Cardiac septum (tissue), 1 donor: ENCODE data around the gene MLC1. TPM values are rescaled to one million over a fixed set of nuclear protein-coding genes. Genes with fewer than 3 reads are reported as not detected.

ENCODE experiments used
- DNase-seq: peaks from one replicate; pipeline ENCODE4 v3.0.0-alpha.2; 2020; ENCODE audit warnings: low spot score
- intact Hi-C: fragments of 100-400 bp; cut with DNase I; formaldehyde crosslinking; loops from one replicate; pipeline ENCODE4 v1.14.0; 2022
- total RNA-seq: library from RNA; stranded (reverse); fragmentation: NEBNext Ultra II Directional; extraction: Animal tissue kit (Norgen Biotek cat#: 25700); gene quantifications from one replicate; pipeline ENCODE4 v1.2.1, GENCODE V29; 2021
- donor health status: DM: no; HTN: no; CAD: no.

MLC1 gene
- total RNA-seq, 1 donor from 2014 or later: 0.13 TPM

DNA sequence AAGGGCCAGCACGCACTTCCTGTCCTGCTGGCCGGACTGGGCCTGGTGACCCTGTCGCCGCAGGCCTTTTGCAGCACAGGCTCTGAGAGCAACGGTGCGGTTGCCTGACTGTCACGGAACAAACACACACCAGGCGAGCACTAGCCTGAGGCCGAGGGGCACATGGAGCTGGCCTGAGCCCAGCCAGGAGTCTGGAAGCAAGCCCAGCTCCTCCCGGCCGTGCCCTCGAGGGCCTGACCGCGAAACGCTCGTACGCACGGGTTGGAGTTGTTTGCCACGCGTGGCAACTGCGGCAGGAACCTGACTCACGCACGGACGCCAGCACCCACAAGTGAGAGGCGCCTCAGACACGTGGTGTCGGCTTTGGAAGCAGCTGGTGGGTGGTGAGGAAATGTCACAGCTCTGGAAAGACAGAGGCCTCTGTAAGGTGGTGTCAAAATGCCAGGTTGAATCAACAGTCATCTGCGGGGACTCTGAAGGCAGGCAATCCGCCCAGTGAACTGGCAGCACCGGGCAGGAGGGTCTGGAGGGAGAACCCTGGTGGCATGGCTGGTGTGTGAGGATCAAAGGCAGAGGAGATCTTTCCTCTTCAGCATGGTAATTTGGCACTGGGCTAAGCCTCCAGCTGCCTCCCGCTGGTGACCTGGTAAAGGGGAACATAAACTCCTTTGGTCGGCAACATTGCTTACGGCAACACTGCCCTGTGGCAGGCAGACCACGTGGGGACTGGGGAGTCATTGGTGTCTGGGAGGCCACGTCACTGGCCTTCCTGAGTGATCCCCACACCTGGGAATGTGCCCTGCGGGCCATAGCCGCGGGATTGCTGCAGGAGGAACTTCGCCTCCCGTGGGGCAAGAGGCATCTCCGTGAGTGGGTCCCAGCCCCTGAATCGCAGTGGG is 57.3 kb downstream of the MLC1 start:
- intact Hi-C loops: no loop called here
- peak; percentile 56 for DNase-seq

DNA sequence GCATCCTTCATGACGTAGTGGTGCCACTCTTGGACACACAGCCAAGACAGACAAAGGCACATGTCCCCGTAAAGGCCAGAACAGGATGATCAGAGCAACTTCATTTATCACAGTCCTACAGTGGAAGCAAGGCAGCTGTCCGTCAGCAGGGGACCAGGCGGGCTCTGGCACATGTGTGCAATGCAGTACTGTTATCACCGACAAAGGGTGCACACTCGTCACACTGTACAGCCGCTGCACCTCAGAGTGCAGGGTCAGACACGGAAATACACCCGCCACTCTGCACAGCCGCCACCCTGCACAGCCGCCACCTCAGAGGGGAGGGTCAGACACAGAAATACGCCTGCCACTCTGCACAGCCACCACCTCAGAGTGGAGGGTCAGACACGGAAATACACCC is 59.2 kb downstream of the MLC1 start:
- no peak for DNase-seq
- intact Hi-C loops: no loop called here

DNA sequence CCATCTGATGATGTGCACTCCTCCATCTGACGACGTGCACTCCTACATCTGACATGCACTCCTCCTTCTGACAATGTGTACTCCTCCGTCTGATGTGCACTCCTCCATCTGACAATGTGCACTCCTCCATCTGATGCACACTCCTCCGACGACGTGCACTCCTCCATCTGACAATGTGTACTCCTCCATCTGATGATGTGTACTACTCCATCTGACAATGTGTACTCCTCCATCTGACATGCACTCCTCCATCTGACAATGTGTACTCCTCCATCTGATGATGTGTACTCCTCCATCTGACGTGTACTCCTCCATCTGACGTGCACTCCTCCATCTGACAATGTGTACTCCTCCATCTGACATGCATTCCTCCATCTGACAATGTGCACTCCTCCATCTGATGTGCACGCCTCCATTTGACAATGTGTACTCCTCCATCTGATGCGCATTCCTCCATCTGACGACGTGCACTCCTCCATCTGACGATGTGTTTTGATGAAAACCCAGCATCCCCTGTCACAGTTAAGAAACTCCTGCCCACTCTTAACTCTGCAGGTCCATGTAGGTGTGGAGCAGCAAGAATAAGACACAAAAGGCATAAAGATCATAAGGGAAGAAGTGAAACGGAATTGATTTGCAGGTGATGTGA is 62.9 kb downstream of the MLC1 start:
- intact Hi-C loops: no loop called here
- no peak for DNase-seq

DNA sequence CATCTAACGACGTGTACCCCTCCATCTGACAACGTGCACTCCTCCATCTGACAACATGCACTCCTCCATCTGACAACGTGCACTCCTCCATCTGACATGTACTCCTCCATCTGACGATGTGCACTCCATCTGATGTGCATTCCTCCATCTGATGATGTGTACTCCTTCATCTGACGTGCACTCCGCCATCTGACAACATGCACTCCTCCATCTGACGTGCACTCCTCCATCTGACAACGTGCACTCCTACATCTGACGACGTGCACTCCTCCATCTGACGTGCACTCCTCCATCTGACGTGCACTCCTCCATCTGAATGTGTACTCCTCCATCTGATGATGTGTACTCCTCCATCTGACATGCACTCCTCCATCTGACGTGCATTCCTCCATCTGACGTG is 64.6 kb downstream of the MLC1 start:
- DNase-seq: no peak
- intact Hi-C loops: no loop called here

DNA sequence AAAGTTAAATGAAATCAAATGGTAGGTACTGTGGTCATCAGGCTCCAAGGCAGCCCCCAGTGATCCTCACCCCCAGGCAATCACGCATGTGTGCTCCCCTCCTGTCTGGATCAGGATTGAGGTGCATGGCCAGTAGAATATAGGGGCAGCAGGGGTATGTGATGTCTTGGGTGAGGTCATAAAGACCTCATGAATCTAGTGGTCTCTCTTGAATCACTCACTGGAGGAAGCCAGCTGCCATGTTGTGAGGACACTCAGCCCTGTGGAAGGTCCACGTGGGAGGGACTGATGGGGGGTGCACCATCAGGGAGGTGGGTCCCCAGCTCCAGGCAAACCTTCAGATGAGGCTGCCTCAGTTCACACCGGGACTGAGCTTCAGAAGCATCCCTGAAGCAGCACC is 65.9 kb downstream of the MLC1 start:
- no peak for DNase-seq
- intact Hi-C loops: no loop called here

DNA sequence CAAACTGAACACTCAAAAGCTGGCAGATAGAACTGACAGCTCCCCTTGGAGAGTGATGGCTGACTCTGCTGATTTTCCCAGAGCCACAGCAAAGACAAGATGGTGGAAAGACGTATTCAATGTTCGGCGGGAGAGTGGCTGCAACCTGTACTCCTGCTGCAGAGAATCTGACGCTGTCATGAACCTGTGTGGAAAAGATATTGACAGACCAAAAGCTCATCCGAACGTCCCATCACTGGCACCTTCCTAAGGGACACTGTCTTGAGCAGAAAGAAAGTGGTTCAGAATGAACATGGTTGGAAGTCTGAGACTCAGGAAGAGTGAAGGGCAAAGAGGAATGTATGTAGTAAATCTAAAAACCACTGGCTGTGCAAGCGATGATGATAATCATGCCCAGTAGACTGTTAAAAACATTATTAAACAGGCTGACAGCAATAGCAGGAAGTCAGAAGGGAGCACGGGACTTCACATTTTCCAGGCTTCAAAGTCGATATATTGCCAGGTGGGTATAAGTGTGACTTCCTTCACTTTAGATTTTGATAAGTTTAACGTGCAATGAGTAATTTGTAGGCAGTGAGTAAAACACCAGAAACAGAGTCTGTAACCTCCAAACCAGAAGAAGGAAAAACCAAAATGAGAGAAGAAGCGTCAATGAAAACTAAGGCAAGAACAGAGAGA is 66.5 kb downstream of the MLC1 start:
- DNase-seq: no peak

DNA sequence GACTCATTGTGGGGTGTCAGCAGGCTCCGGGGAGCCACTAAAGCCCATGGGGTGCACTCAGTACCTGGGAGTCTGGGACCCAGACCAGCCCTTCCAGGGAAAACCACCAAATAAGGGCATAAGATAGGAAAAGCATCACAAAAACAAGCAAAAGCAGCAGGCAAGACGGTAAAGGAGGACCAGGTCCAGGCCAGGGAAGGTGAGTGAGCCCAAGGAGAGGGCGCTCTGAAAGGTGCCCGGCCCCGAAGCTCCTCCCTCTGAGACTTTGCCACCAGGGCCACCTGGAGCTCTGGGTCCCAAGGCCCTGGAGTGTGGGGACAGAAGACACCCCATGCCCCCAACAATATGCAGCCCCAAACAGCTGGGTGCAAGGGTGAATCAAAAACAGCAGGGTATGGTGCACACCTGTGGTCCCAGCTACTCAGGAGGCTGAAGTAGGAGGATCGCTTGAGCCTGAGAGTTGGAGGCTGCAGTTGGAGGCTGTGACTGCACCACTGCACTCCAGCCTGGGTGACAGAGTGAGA is 67.5 kb downstream of the MLC1 start:
- intact Hi-C loops: no loop called here

More for the DNA sequence above, 66.5 kb downstream of the MLC1 start:
- intact Hi-C loops: no loop called here

DNA sequence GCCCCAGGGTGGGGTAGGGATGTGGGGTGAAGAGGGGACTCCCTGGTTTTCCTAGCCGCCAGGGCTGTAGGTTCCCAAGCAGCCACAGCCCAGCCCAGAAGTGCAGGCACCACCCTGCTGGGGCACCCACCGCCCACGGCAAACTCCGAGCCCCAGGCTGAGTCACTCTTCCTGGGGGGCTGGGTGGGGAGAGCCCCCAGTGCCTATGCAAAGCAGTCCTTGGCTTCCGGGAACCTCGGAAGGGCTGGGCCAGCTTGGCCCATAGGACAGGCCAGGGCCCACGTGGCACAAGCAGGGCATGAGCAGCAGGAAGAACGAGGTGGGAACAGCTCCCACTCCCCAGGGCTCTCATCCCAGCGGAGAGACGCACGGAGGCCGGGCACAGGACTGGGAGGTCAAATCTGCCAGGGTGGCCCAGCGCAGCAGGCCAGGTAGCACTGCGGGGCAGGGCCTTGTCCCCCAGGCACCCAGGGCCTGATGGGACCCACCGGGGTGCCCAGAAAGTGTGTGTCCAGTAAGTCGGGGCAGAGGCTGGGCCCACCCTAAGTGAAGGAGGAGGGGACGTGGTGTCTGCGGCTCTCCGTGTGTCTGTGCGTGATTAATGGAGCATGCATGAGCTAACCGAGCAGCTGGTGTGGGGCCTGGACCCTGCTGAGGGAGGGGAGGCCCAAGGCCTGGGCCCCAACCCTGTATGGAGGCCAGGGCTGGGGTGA is 68.1 kb downstream of the MLC1 start:
- no peak for DNase-seq
- intact Hi-C loops: no loop called here

More for the DNA sequence above, 67.5 kb downstream of the MLC1 start:
- DNase-seq: no peak

DNA sequence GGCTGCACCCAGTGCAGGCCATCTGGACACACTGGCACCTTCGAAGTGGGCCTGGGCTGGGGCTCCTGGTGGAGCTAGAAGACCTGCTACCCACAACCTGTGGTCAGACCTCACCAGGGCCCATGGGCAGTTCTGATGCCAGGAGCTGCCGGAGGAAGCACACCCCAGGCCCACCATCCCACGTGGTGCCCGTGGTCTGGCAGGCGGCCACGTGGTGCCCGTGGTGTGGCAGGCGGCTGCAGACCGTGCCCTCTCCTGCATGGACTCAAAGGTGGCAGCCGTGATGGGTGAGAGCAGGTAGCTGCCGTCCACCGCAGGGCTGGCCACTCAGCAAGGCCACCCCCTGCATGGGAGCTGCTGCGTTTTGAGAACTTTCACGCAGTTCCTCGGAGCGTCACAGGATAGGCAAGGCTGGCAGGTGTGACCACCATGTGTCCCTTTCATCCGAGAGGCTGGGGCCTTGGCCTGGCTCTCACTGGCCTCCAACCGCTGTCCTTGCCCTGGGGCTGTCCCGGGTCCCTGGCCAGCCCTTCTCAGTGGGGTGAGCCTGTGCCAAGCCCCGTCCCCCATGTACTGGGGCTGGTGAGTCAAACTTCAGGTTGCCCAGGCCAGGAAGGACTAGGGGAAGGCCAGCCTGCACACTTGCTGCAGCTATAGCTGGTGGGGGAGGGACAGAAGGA is 68.8 kb downstream of the MLC1 start:
- DNase-seq: no peak
- intact Hi-C loops: no loop called here

DNA sequence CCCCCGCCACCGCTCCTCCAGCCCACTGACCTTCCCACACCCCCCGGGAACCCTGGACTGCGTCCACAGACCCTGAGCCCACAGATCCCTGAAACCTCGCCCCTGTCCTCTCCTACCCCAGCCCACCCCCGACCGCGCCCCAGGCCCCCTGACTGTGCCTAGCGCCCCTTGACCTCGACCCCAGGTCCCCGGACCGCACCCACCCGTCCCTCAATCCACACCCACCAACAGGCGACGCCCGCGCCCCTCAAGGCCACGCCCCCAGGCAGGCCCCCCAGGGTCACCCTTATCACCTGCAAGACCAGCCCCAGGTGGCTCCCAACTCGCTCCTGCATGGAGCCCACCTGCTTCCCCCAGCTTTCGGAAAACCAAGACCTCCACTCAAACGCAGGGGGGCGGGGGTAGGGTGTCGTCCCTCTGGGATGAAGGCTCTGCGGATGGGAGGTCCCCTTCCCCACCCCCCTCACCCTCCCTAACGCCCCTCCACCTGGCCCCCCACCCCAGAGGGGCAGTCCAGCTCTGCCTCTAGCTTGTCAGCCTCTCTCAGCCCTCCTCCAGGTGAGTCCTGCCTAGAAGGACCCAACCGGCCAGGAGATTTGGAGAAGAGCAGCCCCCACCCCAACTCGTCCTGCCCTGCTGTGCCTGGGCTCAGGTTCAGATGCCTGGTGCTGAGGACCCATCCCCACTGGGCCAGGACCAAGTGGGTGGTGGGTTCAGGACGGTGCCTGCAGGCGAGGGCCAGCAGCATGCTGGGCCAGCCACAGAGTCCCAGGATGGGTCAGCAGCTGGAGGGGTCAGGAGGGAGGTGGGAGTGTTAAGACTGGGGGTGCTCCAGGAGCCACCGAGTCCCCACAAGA is 69.5 kb downstream of the MLC1 start:
- intact Hi-C loops: no loop called here
- peak; percentile 64 for DNase-seq

DNA sequence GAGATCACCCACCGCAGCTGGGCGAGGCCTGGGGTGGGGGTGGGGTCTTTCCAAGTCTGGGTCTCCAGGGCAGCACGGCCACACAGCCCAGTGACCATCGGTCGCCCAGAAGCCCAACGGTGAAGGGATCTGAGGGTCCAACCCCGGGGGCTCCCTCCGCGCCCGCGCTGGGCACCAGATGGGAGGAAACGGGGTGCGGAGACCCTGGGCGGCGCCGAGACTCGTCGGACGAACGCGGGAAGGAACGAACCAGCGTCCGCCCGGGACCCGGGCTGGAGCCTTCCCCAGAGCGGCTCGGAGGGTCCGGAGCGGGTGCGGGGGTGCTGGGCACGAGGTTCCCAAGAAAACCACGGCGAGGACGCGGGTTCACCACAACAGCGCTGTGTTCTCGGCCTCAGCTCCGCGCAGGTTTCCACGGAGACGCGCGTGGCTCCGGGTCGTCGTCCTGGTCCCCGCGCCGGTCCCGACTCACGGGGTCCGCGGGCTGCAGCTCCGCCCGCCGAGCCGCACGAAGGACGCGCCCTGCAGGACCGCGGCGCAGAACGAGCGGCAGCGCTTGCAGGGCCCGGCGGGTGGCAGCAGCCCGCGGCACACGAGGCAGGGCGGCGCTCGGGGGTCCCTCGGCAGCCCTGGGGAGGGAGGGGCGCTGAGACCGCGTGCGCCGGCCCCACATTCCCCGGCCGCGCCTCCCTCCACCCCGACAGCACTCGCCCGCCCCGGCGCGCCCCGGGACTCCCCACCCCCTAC is 70.4 kb downstream of the MLC1 start:
- DNase-seq: peak; percentile 41
- intact Hi-C loops: no loop called here

DNA sequence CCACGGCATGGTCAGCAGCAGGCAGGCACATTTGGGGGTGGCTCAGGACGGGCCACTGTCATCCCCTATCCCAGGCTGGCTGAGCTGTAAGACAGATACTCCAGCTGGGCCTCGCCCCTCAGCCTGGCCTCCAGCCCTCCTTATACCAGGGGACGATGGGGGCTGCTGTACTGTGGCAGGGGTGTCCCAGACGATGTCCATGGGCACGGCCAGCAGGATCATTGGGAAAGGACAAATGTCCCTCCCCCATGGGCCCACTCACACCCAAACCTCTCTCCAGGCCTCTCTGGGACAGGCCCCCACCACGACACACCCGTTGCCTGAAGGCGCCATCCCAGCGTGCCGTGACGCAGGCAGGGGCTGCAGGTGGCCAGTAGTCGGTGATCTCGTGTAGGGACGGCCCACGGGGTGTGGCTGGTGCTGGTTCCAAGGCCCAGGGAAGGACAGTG is 71.1 kb downstream of the MLC1 start:
- intact Hi-C loops: no loop called here
- DNase-seq: peak; percentile 29

DNA sequence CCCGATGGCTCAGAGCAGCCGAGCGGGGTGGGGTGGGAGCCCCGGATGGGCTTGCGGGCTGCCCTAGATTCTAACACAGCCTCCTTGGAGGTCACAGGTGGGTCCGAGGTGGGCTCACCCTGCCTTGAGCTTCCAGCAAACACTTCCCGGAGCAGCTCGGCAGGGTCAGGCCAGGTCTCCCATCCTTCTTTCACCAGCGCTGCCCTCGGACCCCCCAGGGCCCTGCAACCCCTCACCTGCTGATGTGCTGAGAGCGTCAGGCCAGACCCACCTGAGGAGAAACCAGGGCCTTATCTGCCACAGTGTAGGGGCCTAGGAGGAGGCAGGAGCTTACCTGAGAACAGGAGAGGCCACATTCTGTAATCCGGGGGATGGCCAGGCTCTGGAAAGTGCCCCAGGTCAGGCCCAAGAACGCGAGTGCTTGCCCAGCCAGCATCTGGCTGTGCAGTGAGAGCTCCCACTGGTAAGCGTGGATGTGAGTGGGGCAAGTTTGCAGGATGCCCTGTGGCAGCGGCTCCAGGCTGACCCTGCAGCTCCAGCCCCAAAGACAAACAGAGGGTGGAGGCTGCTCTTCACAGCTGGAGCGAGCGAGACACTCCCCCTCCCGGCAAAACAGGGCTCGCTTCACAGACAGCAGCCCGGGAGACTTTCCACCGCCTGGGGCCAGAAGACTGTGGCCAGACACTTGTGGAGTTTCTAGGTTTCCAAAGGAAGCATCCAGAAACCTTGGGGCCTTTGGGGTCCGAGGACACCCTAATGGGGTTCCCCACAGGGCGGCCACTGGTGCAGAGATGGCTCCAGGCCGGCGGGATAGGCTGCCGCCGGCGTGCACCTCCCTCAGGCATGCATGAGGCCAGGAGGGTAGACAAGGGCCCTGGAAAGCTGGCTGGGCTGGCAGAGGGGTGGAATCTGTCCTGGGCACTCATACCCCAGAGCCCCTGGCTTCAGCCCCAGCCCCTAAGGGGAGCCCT is 72.7 kb downstream of the MLC1 start, which contains the start of gene IL17REL:
TSS of gene IL17REL (minus strand) at position 555 of the 971 bp plus-strand sequence. CDS start at position 436, 119 bp downstream.
- intact Hi-C loops: no loop called here
- no peak for DNase-seq

DNA sequence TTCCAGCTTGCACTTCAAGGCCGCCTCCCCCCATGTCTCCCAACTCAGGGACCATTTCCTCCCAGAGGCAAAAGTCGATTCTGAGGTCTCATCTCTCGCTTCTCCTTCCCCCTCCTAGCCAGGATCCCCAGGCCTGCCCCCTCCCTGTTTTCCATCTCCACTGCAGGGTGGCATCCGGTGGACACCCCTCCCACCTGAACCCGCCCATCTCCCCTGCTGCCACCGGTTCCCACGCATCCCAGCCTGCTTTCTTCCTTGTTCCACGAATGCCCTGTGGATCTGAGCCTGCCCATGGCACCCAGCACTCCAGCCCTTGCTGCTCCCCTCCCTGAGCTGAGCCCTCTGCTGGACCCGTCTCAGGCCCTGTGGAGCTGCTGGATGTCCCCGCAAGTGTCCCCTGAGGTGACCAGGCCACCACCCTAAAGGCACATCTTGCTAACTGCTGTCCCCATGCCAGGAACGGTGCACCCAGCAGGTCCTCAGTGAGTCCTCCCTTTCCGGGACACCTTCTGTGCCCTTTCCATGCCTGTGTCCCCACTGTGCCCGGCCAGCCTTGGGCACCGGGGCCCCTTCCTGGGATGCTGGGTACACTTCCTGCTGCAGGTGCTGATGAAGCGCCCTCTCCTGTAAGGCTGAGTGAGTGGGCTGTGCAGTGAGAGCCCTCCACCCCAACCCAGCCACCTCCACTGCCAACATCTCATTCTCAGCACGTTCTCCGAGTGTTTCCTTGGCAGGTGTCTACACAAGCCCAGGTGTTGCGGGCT is 73.6 kb downstream of the MLC1 start:
- DNase-seq: no peak
- intact Hi-C loops: no loop called here

DNA sequence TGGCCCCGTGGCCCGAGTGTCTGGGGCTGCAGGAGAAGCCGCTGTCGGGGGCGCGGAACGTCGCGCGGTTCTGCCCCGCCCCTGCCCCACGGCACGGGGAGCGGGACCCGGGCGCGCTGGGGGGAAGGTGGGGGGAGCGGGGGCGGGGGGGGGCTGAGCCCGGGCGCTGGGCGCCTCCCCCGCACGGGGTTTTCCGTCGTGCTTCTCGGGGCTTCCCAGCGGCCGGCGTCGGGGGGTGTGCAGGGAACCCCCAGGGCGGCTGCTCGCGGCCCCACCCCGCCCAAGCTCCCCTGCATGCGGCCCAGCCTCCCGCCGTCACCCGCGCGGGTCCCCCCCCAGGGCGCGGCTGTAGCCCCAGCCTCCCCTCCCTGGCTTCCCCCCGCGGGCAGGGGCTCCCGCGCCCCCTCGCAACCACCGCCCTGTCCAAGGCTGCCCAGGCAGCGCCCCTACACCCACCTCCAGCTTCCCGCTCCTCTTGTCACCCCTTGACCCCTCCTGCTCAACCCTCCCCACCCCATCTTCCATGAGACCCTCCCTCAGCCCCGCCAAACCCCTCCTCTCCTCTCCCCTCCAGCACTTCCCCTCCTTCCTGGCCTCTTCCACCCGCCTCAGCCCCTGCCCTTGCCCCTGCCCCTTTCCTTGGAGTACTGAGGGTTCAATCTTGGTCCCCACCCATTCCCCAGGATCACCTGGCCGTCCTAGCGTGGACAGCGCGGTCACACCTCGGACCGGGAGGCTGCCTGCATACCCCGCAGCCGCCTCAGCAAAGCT is 74.4 kb downstream of the MLC1 start:
- intact Hi-C loops: no loop called here
- peak; percentile 24 for DNase-seq
